Chondrocyte (in vitro differentiated cells): ENCODE results near the gene RSU1. TPM values are rescaled to one million over a fixed set of nuclear protein-coding genes. Genes with fewer than 3 reads are reported as not detected.

Experiments
- DNase-seq: peaks from one replicate; pipeline ENCODE4 v3.0.0; 2021; ENCODE audit warnings: mixed read lengths, low spot score
- H3K27ac Mint-ChIP-seq: one replicate; pipeline ENCODE4 v1.8.0; 2021; ENCODE audit warnings: mild to moderate bottlenecking, moderate library complexity, mixed read lengths; ENCODE audit not compliant: unreplicated experiment
- H3K27me3 Mint-ChIP-seq: 2 replicates; pipeline ENCODE4 v1.8.0; 2021; ENCODE audit warnings: low read depth, mixed read lengths
- H3K36me3 Mint-ChIP-seq: 2 replicates; pipeline ENCODE4 v1.8.0; 2021; ENCODE audit warnings: low read depth, mixed read lengths
- H3K4me1 Mint-ChIP-seq: 2 replicates; pipeline ENCODE4 v1.8.0; 2021; ENCODE audit warnings: low read depth, mild to moderate bottlenecking, mixed read lengths
- H3K4me3 Mint-ChIP-seq: one replicate; pipeline ENCODE4 v1.8.0; 2021; ENCODE audit warnings: mild to moderate bottlenecking, moderate library complexity, mixed read lengths; ENCODE audit not compliant: unreplicated experiment
- H3K9me3 Mint-ChIP-seq: 2 replicates; pipeline ENCODE4 v1.8.0; 2021; ENCODE audit warnings: low read depth, mixed read lengths
- total RNA-seq: library from RNA; stranded (reverse); gene quantifications from 3 replicates; pipeline ENCODE4 v1.2.1, GENCODE V29; 2021
- TF ChIP-seq, protein P1 (sequence below): fragments of 200-600 bp; sonication (generic); IDR thresholded peaks from 2 replicates; pipeline ENCODE4 v1.5.0; 2021; ENCODE audit warnings: antibody characterized with exemption, mild to moderate bottlenecking, moderate library complexity

RSU1 gene
- total RNA-seq, 1 donor from 2014 or later: 165 TPM

GRCh38 chr10:16745061-16745460, 72.2 kb downstream of the RSU1 start:
- TF ChIP-seq, protein P1, sequence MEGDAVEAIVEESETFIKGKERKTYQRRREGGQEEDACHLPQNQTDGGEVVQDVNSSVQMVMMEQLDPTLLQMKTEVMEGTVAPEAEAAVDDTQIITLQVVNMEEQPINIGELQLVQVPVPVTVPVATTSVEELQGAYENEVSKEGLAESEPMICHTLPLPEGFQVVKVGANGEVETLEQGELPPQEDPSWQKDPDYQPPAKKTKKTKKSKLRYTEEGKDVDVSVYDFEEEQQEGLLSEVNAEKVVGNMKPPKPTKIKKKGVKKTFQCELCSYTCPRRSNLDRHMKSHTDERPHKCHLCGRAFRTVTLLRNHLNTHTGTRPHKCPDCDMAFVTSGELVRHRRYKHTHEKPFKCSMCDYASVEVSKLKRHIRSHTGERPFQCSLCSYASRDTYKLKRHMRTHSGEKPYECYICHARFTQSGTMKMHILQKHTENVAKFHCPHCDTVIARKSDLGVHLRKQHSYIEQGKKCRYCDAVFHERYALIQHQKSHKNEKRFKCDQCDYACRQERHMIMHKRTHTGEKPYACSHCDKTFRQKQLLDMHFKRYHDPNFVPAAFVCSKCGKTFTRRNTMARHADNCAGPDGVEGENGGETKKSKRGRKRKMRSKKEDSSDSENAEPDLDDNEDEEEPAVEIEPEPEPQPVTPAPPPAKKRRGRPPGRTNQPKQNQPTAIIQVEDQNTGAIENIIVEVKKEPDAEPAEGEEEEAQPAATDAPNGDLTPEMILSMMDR: no peak
- no peaks in the 10 kb centered on the region for H3K9me3 Mint-ChIP-seq
- no peaks in the 10 kb centered on the region for H3K27me3 Mint-ChIP-seq
- H3K27ac Mint-ChIP-seq: no peak overlapping the region
- no peaks in the 10 kb centered on the region for H3K4me1 Mint-ChIP-seq
- H3K4me3 Mint-ChIP-seq: no peak overlapping the region
- no peak for DNase-seq
- peaks cover 20% of the 10 kb centered on the region for H3K36me3 Mint-ChIP-seq

GRCh38 chr10:16742165-16742960, 74.9 kb downstream of the RSU1 start:
- TF ChIP-seq, protein P1: no peak
- Mint-ChIP-seq H3K4me1 (no peaks in the 10 kb centered on the region), H3K27me3 (no peaks in the 10 kb centered on the region), H3K9me3 (peaks cover 2% of the 10 kb centered on the region), H3K27ac (no peak overlapping the region), H3K4me3 (no peak overlapping the region), H3K36me3 (peaks cover 21% of the 10 kb centered on the region)
- DNase-seq: no peak

DNA sequence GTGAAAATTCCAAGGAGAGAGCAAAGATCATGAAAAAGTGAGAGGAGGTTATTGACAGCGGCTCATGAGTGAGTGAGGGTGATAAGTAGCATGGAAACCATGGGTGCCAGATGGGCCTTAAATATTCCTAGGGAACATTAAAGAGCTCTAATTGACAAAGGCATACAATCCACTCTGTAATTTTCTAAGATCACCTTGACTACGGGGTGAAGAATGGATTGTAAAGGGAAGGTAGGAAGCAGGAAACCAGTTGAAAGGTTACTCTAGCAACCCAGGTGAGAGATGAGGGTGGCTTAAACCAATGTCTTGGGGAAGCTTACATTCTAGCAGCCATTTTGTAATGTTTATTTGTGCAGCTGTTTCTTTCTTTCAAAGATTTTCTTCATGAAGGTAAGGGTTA, 75.7 kb downstream of the RSU1 start:
- H3K4me1 Mint-ChIP-seq: no peaks in the 10 kb centered on the region
- no peak for DNase-seq
- peaks cover 25% of the 10 kb centered on the region for H3K36me3 Mint-ChIP-seq
- peaks cover 10% of the 10 kb centered on the region for H3K9me3 Mint-ChIP-seq
- no peaks in the 10 kb centered on the region for H3K27me3 Mint-ChIP-seq
- H3K27ac Mint-ChIP-seq: no peak overlapping the region
- TF ChIP-seq, protein P1: no peak
- no peak overlapping the region for H3K4me3 Mint-ChIP-seq

DNA sequence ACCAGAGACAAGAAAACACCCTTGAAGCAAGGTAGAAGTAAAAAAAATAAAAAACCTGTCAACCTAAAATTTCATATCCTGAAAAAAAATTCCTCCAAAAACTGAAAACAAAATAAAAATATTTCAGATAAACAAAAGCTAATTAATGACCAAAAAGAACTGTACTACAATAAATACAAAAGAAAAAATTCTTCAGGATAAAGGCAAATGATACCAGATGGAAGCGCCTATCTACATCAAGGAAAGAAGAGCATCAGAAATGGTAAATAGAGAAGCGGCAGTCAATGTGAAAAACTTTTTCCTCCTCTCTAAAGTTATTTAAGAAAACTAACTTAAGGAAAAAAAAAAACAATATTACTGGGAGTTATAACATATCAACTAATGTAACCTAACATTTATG, 79.8 kb downstream of the RSU1 start:
- DNase-seq: no peak
- TF ChIP-seq, protein P1: no peak
- H3K9me3 Mint-ChIP-seq: peaks cover 20% of the 10 kb centered on the region
- H3K27ac Mint-ChIP-seq: no peak overlapping the region
- peaks cover 35% of the 10 kb centered on the region for H3K36me3 Mint-ChIP-seq
- no peaks in the 10 kb centered on the region for H3K27me3 Mint-ChIP-seq
- peaks cover 7% of the 10 kb centered on the region for H3K4me1 Mint-ChIP-seq
- no peak overlapping the region for H3K4me3 Mint-ChIP-seq

- Mint-ChIP-seq H3K4me1 (peaks cover 7% of the 10 kb centered on the region), H3K36me3 (peaks cover 36% of the 10 kb centered on the region), H3K27me3 (no peaks in the 10 kb centered on the region), H3K9me3 (peaks cover 20% of the 10 kb centered on the region), H3K27ac (peak overlapping the region; percentile 63), H3K4me3 (no peak overlapping the region)
- no peak for DNase-seq
- TF ChIP-seq, protein P1: no peak
Measured at GRCh38 chr10:16735671-16736070, 81.6 kb downstream of the RSU1 start.
